ENCODE data around the gene C1orf53.

The C1orf53 gene

GRCh38 chr1:197909384-197909783 is 7.0 kb downstream of the C1orf53 start:
- H3K9ac ChIP-seq (ENCODE audit: low read depth, low read length): no peak overlapping the region
- peaks cover 15% of the 10 kb centered on the region; the same call in 1 of the 2 replicates for H3K9me3 ChIP-seq (ENCODE audit: insufficient read depth, low read depth, low read length)
- H3K27ac ChIP-seq (ENCODE audit: low read length): no peak overlapping the region
- peaks cover 12% of the 10 kb centered on the region; the same call in 1 of the 2 replicates for H3K4me1 ChIP-seq (ENCODE audit: insufficient read depth, low read length)
- H3K27me3 ChIP-seq (ENCODE audit: insufficient read depth, low read length): peaks cover 100% of the 10 kb centered on the region
- no peaks in the 10 kb centered on the region for H3K36me3 ChIP-seq (ENCODE audit: insufficient read depth, low read depth, low read length)
- H3K4me3 ChIP-seq (ENCODE audit: low read length): no peak overlapping the region

- Histone ChIP-seq H3K27ac (ENCODE audit: low read length) (no peak overlapping the region), H3K4me1 (ENCODE audit: insufficient read depth, low read length) (peaks cover 18% of the 10 kb centered on the region; the same call in 1 of the 2 replicates), H3K36me3 (ENCODE audit: insufficient read depth, low read depth, low read length) (no peaks in the 10 kb centered on the region), H3K4me3 (ENCODE audit: low read length) (no peak overlapping the region), H3K9ac (ENCODE audit: low read depth, low read length) (no peak overlapping the region), H3K9me3 (ENCODE audit: insufficient read depth, low read depth, low read length) (peaks cover 15% of the 10 kb centered on the region; the same call in 1 of the 2 replicates), H3K27me3 (ENCODE audit: insufficient read depth, low read length) (peaks cover 100% of the 10 kb centered on the region)
These were observed 7.9 kb downstream of the C1orf53 start for GRCh38 chr1:197910120-197910991.

- Histone ChIP-seq H3K9ac (ENCODE audit: low read depth, low read length) (no peak overlapping the region), H3K27me3 (ENCODE audit: insufficient read depth, low read length) (peaks cover 100% of the 10 kb centered on the region), H3K36me3 (ENCODE audit: insufficient read depth, low read depth, low read length) (no peaks in the 10 kb centered on the region), H3K9me3 (ENCODE audit: insufficient read depth, low read depth, low read length) (peaks cover 15% of the 10 kb centered on the region; the same call in 1 of the 2 replicates), H3K27ac (ENCODE audit: low read length) (no peak overlapping the region), H3K4me1 (ENCODE audit: insufficient read depth, low read length) (peaks cover 21% of the 10 kb centered on the region; the same call in 1 of the 2 replicates), H3K4me3 (ENCODE audit: low read length) (peak overlapping the region; percentile 49; the same call in 1 of the 2 replicates)
These were observed 8.9 kb downstream of the C1orf53 start for GRCh38 chr1:197911111-197911856.

- Histone ChIP-seq H3K4me1 (ENCODE audit: insufficient read depth, low read length) (peaks cover 21% of the 10 kb centered on the region; the same call in 1 of the 2 replicates), H3K4me3 (ENCODE audit: low read length) (peak overlapping the region; percentile 49; the same call in 1 of the 2 replicates), H3K9ac (ENCODE audit: low read depth, low read length) (no peak overlapping the region), H3K27me3 (ENCODE audit: insufficient read depth, low read length) (peaks cover 100% of the 10 kb centered on the region), H3K27ac (ENCODE audit: low read length) (no peak overlapping the region), H3K36me3 (ENCODE audit: insufficient read depth, low read depth, low read length) (no peaks in the 10 kb centered on the region), H3K9me3 (ENCODE audit: insufficient read depth, low read depth, low read length) (peaks cover 15% of the 10 kb centered on the region; the same call in 1 of the 2 replicates)
These were observed 9.6 kb downstream of the C1orf53 start for GRCh38 chr1:197911857-197912696.

GRCh38 chr1:197912739-197913494 is 10.5 kb downstream of the C1orf53 start:
- Histone ChIP-seq H3K36me3 (ENCODE audit: insufficient read depth, low read depth, low read length) (no peaks in the 10 kb centered on the region), H3K4me1 (ENCODE audit: insufficient read depth, low read length) (peaks cover 21% of the 10 kb centered on the region; the same call in 1 of the 2 replicates), H3K9ac (ENCODE audit: low read depth, low read length) (no peak overlapping the region), H3K9me3 (ENCODE audit: insufficient read depth, low read depth, low read length) (peaks cover 15% of the 10 kb centered on the region; the same call in 1 of the 2 replicates), H3K4me3 (ENCODE audit: low read length) (peak overlapping the region; percentile 49; the same call in 1 of the 2 replicates), H3K27ac (ENCODE audit: low read length) (no peak overlapping the region), H3K27me3 (ENCODE audit: insufficient read depth, low read length) (peaks cover 100% of the 10 kb centered on the region)

GRCh38 chr1:197913495-197914276 is 11.3 kb downstream of the C1orf53 start:
- Histone ChIP-seq H3K27me3 (ENCODE audit: insufficient read depth, low read length) (peaks cover 100% of the 10 kb centered on the region), H3K27ac (ENCODE audit: low read length) (no peak overlapping the region), H3K9ac (ENCODE audit: low read depth, low read length) (no peak overlapping the region), H3K4me3 (ENCODE audit: low read length) (peak overlapping the region; percentile 37; the same call in 1 of the 2 replicates), H3K36me3 (ENCODE audit: insufficient read depth, low read depth, low read length) (no peaks in the 10 kb centered on the region), H3K9me3 (ENCODE audit: insufficient read depth, low read depth, low read length) (peaks cover 15% of the 10 kb centered on the region; the same call in 1 of the 2 replicates), H3K4me1 (ENCODE audit: insufficient read depth, low read length) (peaks cover 22% of the 10 kb centered on the region; the same call in 1 of the 2 replicates)

GRCh38 chr1:197914510-197914909 is 12.1 kb downstream of the C1orf53 start:
- H3K27me3 ChIP-seq (ENCODE audit: insufficient read depth, low read length): peaks cover 100% of the 10 kb centered on the region
- H3K27ac ChIP-seq (ENCODE audit: low read length): no peak overlapping the region
- H3K4me1 ChIP-seq (ENCODE audit: insufficient read depth, low read length): peaks cover 21% of the 10 kb centered on the region; the same call in 1 of the 2 replicates
- H3K9me3 ChIP-seq (ENCODE audit: insufficient read depth, low read depth, low read length): peaks cover 15% of the 10 kb centered on the region; the same call in 1 of the 2 replicates
- H3K4me3 ChIP-seq (ENCODE audit: low read length): no peak overlapping the region
- no peak overlapping the region for H3K9ac ChIP-seq (ENCODE audit: low read depth, low read length)
- H3K36me3 ChIP-seq (ENCODE audit: insufficient read depth, low read depth, low read length): no peaks in the 10 kb centered on the region

- no peaks in the 10 kb centered on the region for H3K36me3 ChIP-seq (ENCODE audit: insufficient read depth, low read depth, low read length)
- no peak overlapping the region for H3K9ac ChIP-seq (ENCODE audit: low read depth, low read length)
- no peak overlapping the region for H3K27ac ChIP-seq (ENCODE audit: low read length)
- H3K27me3 ChIP-seq (ENCODE audit: insufficient read depth, low read length): peaks cover 100% of the 10 kb centered on the region
- peaks cover 20% of the 10 kb centered on the region; the same call in 1 of the 2 replicates for H3K4me1 ChIP-seq (ENCODE audit: insufficient read depth, low read length)
- H3K4me3 ChIP-seq (ENCODE audit: low read length): peak overlapping the region; percentile 21
- peaks cover 11% of the 10 kb centered on the region; the same call in 1 of the 2 replicates for H3K9me3 ChIP-seq (ENCODE audit: insufficient read depth, low read depth, low read length)
These were observed 12.9 kb downstream of the C1orf53 start for GRCh38 chr1:197915260-197915861.

GRCh38 chr1:197915862-197916499 is 13.6 kb downstream of the C1orf53 start:
- H3K4me3 ChIP-seq (ENCODE audit: low read length): peak overlapping the region; percentile 56
- no peak overlapping the region for H3K27ac ChIP-seq (ENCODE audit: low read length)
- H3K4me1 ChIP-seq (ENCODE audit: insufficient read depth, low read length): peaks cover 16% of the 10 kb centered on the region; the same call in 1 of the 2 replicates
- no peak overlapping the region for H3K9ac ChIP-seq (ENCODE audit: low read depth, low read length)
- no peaks in the 10 kb centered on the region for H3K36me3 ChIP-seq (ENCODE audit: insufficient read depth, low read depth, low read length)
- peaks cover 11% of the 10 kb centered on the region; the same call in 1 of the 2 replicates for H3K9me3 ChIP-seq (ENCODE audit: insufficient read depth, low read depth, low read length)
- H3K27me3 ChIP-seq (ENCODE audit: insufficient read depth, low read length): peaks cover 100% of the 10 kb centered on the region

Measured in iPS-20b (cell line).